ENCODE results near the gene KRTAP2-1.

- TF ChIP-seq CTCF (IDR thresholded peaks at IDR 0.05; ENCODE audit: low read depth, low read length) (no peak), EZH2phosphoT487 (IDR thresholded peaks at IDR 0.05; ENCODE audit: low read depth) (no peak)
Observed at GRCh38 chr17:41054025-41054424, 6.9 kb upstream of the KRTAP2-1 start.

Measured in OCI-LY3 (cell line).